Posterior vena cava (tissue), 2 donors: Measurements from ENCODE around the gene GALNTL6. TPM values are rescaled to one million over a fixed set of nuclear protein-coding genes. Genes with fewer than 3 reads are reported as not detected.
"Not testable (repeated sequence)": the region's sequence is repeated elsewhere in the genome, so short reads cannot be mapped to it uniquely, and the experiment has no call there.

ENCODE experiments used
- DNase-seq: peaks from one replicate; pipeline ENCODE4 v3.0.0-alpha.2; 2020; ENCODE audit warnings: low spot score
- intact Hi-C, 2 donors: fragments of 100-400 bp; cut with DNase I; formaldehyde crosslinking; loops; one replicate each; pipeline versions ENCODE4 v1.14.1 to v1.14.2; 2022 to 2023
- total RNA-seq, 2 donors: library from RNA; stranded (reverse); fragmentation: NEBNext Ultra II Directional; extraction: Animal tissue kit (Norgen Biotek cat#: 25700); gene quantifications; one replicate each; pipeline ENCODE4 v1.2.1, GENCODE V29; 2021
- donor health status: DM: yes; HTN: yes; CAD: no.
- donor health status: DM: yes; HTN: yes; CAD: no.

Gene GALNTL6
- total RNA-seq, 2 donors from 2014 or later, result not detected

DNA sequence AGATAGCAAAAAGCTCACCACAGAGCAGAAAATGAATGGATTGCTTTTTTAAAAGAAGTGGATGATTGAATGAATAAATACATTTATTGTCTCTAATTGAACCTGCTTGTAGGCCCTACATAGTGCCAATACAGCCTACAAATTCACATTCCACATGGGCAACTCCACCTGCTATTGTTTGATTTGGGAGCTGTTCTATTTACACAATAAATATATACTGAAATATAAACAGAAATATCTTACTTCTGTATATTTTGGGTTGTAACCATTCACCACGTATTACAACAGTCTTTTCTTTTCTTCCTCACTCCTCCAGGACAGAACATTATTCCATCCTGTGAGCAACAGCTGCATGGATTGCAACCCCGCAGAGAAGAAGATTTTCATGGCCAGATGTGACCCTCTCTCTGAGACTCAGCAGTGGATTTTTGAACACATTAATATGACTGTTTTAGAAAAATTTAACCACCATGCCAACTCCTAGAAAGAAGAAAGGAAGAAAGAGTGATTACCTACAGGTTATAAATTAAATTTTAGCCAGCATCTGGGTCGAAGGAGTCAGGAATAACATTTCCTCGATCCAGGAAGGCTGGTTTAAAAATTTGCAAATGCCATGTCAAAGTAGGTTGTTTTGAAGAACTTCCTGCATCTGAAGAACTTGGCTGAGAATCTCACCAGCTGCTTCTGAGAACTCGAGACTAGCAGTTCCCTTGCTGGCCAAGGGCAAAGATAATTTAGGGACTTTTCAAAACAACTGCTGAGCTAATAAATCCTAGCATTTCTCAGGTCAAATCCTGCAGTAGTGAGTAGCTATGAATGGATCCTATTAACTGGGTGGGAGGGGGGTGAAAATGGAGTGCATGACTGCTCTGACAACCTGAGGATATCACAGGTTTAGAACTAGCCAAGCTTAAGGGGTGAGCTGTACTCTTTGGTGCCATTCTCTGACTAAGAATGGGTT is 1226.7 kb downstream of the GALNTL6 start:
- no peak for DNase-seq
- intact Hi-C loops, result no loop called here

- intact Hi-C loops, result no loop called here
- DNase-seq, result no peak
These were observed 1228.3 kb downstream of the GALNTL6 start for GRCh38 chr4:173041482-173041881.

GRCh38 chr4:173042139-173042538 is 1228.9 kb downstream of the GALNTL6 start:
- intact Hi-C loops, DNase-seq: not testable (repeated sequence)

- DNase-seq, result no peak
- intact Hi-C loops, result no loop called here
These were observed 1231.1 kb downstream of the GALNTL6 start for GRCh38 chr4:173044340-173044739.

GRCh38 chr4:173045571-173045970 is 1232.4 kb downstream of the GALNTL6 start:
- intact Hi-C loops, result no loop called here
- no peak for DNase-seq

GRCh38 chr4:173046144-173046543 is 1232.9 kb downstream of the GALNTL6 start:
- intact Hi-C loops, result no loop called here
- no peak for DNase-seq

- no peak for DNase-seq
These were observed 1233.6 kb downstream of the GALNTL6 start for GRCh38 chr4:173046818-173047217.

DNA sequence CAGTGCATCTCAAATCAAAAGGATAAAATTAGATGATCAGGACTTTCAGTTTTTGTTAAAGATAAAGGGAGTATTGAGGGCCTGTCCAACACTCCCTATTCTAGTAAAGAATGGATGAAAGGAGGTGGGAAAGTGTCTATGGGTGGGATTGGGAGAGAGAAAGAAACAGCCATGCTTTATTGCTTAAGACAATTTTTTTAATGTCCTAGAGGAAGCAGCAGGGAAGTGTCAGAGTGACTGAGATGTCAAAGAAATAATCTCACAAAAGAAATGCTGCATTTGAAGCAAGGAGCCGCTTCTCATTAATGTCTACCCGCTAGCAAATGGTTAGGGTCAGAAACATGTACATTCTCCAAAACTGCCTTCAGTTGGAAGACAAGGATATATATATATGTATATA is 1238.0 kb downstream of the GALNTL6 start:
- intact Hi-C loops, result no loop called here
- no peak for DNase-seq

More at GRCh38 chr4:173046818-173047217, 1233.6 kb downstream of the GALNTL6 start:
- intact Hi-C loops, result no loop called here

- no peak for DNase-seq
- intact Hi-C loops, result no loop called here
These were observed 1238.5 kb downstream of the GALNTL6 start for GRCh38 chr4:173051716-173052115.

DNA sequence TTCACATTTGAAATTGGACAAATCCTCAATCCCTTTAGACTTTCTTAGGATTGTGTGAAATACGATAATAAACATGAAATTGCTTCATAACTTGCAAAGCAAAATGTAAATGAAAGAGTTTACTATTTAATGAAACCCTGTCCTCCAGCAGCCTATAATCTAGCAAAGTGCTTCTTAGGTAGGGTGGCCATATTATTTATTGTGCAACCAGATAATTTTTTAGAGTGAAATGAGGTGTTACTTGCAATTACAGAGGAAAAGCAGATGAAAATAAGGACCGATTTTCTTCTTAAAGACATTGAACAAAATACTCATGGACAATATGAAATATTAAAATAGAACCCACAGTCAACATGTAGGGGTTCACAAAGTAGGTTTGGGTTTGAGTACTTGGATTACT is 1239.2 kb downstream of the GALNTL6 start:
- intact Hi-C loops, result no loop called here
- no peak for DNase-seq

- no peak for DNase-seq
- intact Hi-C loops, result no loop called here
These were observed 1243.1 kb downstream of the GALNTL6 start for GRCh38 chr4:173056271-173056670.

DNA sequence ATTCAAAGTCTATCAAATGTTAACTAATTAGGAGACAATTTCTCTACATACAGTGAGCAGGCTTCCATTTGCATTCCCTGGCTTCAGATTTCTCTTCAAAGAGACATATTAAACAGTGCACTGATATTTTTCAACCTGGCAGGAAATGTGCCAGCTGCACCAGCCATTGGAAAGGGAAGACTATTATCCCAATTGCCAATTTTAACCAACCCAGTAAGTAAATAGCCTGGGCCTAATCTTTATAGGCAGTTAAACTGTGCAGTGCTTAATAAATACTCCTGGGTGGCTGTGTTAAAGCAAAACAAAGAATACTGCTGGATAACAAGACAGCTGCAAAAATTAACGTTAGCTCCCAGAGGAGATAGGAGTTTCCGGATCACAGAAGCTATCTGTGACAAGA is 1243.5 kb downstream of the GALNTL6 start:
- intact Hi-C loops, result no loop called here
- no peak for DNase-seq

DNA sequence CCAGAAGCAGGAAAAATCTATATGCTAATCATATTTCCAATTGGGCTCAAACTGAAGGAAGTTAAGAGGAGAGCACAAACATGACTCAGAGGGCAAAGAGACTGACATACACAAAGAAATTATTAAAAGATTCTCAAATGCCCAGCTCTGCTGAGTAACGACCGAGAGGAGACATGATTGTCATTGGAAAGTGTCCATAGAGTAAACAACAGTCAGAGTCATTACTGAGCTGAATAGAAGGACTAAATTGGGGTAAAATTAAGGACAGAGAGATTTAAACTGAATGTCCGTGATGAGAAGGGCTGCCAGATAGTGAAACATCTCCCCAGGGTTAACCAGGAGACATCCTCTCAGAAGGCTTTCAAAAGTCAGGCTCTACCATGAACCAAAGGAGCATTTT is 1244.2 kb downstream of the GALNTL6 start:
- intact Hi-C loops, result no loop called here
- DNase-seq, result no peak

DNA sequence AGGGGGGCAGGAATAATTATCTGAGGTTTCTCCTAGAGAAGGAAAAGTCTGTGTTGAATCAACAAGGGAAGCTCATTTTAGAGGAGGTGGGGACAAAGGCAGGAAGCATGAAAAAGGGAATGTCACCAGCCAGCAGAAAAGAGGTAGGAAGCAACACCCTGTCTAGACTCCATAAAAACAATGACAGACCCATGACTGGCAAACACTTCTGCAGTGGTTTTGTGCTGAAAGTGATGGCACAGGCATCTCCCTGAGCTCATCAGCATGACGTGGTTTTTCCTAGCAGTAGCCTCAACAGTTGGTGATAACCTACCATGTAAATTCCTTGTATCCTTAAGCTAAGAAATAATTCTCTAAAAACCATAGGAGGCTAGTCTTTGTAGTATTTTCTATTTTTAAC is 1244.7 kb downstream of the GALNTL6 start:
- intact Hi-C loops, result no loop called here
- DNase-seq, result no peak

- intact Hi-C loops, result no loop called here
- no peak for DNase-seq
These were observed 1248.0 kb downstream of the GALNTL6 start for GRCh38 chr4:173061160-173061559.

- no peak for DNase-seq
- intact Hi-C loops, result no loop called here
These were observed 1260.8 kb downstream of the GALNTL6 start for GRCh38 chr4:173073939-173074500.

DNA sequence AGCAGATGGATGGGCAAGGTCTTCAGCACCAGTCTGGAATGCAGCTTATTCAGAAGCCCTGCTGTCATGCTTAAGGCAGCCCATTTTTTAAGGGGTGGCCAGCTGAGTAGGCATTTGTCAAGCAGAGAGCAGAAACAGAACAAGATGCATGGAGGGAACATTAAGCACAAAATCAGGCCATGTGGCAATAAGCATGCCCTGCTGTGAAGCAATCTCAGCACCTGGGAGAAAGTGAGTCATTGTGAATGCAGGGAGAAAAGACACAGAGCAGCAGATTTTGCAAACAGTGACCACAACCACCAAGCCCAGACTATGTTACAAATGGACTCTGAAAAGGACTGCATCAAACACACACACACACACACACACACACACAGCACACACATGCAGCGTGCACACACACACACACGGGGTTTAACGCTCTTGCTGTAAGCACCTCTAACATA is 1261.3 kb downstream of the GALNTL6 start:
- intact Hi-C loops, result no loop called here

DNA sequence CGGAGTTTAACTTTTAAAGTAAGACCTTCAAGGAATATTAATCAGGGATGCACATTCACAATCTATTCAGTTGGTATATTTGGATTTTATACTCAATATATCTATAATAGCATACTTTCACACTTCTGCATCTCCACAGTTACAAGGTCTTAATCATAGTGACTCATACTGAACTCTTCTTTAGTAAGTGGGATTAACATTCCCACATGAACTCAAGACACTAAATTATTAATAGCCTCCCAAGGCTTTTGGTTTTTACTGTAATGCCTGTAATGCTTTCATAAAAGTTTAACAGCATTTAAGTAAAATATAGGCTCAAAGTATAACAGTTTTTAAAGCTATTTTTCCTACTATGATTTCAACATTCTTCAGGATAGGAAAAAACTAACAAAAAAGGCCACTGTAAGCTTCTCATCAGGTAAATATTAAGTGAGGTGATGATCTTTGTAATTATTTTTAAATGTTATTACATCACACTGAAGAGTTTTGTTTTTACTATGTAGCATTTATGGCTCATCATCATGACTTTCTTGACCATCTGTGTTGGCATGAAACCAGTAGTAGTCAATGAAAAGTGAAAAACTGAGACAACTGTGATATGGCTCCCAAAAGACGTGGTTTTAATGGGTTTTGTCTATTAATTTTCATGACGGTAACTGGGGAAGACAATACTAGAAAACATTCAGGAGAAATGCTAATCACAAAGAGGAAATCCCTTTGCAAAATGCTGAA is 1263.9 kb downstream of the GALNTL6 start:
- DNase-seq, result no peak
- intact Hi-C loops, result no loop called here

More for the DNA sequence above, 1261.3 kb downstream of the GALNTL6 start:
- DNase-seq, result no peak

- DNase-seq, result no peak
- intact Hi-C loops, result no loop called here
These were observed 1274.9 kb downstream of the GALNTL6 start for GRCh38 chr4:173088144-173088543.
